ENCODE measurements around the gene RIC3.
A peak's percentile ranks its signal among the peaks of the same experiment; 100 is the strongest.

RIC3 gene

DNA sequence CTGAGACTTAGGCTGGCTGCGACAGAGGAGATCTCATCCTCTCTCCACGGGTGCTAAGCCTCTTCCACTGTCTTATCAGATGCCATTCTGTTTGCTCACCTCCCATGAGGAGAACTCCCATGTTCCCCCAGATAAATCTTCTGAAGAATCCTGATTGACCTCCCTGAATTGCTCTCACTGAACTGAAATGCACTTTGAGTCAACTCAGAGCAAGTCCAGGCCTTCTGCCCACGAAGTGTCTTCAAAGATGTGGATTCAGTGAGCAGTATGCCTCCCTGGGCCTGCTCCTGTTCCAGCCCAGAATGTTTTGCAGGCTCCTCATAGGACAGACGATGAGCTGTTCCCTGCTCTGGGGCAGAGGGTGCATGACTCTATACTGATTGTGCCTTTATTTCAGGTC lies 70.5 kb downstream of the RIC3 start:
- peak; percentile 48 for ATAC-seq
- TF ChIP-seq TCF4 (CRISPR knock-in tag; IDR thresholded peaks at IDR 0.05; ENCODE audit: borderline replicate concordance) = no peak
- no peak for TF ChIP-seq ZNF565 (CRISPR knock-in tag; conservative IDR thresholded peaks at IDR 0.05; ENCODE audit: low read depth)
- TF ChIP-seq, protein P1, sequence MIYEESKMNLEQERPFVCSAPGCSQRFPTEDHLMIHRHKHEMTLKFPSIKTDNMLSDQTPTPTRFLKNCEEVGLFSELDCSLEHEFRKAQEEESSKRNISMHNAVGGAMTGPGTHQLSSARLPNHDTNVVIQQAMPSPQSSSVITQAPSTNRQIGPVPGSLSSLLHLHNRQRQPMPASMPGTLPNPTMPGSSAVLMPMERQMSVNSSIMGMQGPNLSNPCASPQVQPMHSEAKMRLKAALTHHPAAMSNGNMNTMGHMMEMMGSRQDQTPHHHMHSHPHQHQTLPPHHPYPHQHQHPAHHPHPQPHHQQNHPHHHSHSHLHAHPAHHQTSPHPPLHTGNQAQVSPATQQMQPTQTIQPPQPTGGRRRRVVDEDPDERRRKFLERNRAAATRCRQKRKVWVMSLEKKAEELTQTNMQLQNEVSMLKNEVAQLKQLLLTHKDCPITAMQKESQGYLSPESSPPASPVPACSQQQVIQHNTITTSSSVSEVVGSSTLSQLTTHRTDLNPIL (CRISPR knock-in tag; IDR thresholded peaks at IDR 0.05; ENCODE audit: low read depth) = no peak
- no peak for TF ChIP-seq ZFP30 (CRISPR knock-in tag; IDR thresholded peaks at IDR 0.05)
- TF ChIP-seq SNAI2 (CRISPR knock-in tag; IDR thresholded peaks at IDR 0.05) = no peak
- TF ChIP-seq OSR1 (CRISPR knock-in tag; IDR thresholded peaks at IDR 0.05) = no peak
- no peak for TF ChIP-seq ZFP3 (CRISPR knock-in tag; IDR thresholded peaks at IDR 0.05)
- no peak for TF ChIP-seq RARB (CRISPR knock-in tag; IDR thresholded peaks at IDR 0.05)
- TF ChIP-seq, protein P2, sequence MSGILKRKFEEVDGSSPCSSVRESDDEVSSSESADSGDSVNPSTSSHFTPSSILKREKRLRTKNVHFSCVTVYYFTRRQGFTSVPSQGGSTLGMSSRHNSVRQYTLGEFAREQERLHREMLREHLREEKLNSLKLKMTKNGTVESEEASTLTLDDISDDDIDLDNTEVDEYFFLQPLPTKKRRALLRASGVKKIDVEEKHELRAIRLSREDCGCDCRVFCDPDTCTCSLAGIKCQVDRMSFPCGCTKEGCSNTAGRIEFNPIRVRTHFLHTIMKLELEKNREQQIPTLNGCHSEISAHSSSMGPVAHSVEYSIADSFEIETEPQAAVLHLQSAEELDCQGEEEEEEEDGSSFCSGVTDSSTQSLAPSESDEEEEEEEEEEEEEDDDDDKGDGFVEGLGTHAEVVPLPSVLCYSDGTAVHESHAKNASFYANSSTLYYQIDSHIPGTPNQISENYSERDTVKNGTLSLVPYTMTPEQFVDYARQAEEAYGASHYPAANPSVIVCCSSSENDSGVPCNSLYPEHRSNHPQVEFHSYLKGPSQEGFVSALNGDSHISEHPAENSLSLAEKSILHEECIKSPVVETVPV (CRISPR knock-in tag; IDR thresholded peaks at IDR 0.05) = no peak
- TF ChIP-seq ESRRG (CRISPR knock-in tag; IDR thresholded peaks at IDR 0.05) = no peak
- TF ChIP-seq CSDC2 (CRISPR knock-in tag; IDR thresholded peaks at IDR 0.05) = no peak
- TF ChIP-seq, protein P3, sequence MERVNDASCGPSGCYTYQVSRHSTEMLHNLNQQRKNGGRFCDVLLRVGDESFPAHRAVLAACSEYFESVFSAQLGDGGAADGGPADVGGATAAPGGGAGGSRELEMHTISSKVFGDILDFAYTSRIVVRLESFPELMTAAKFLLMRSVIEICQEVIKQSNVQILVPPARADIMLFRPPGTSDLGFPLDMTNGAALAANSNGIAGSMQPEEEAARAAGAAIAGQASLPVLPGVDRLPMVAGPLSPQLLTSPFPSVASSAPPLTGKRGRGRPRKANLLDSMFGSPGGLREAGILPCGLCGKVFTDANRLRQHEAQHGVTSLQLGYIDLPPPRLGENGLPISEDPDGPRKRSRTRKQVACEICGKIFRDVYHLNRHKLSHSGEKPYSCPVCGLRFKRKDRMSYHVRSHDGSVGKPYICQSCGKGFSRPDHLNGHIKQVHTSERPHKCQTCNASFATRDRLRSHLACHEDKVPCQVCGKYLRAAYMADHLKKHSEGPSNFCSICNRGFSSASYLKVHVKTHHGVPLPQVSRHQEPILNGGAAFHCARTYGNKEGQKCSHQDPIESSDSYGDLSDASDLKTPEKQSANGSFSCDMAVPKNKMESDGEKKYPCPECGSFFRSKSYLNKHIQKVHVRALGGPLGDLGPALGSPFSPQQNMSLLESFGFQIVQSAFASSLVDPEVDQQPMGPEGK (CRISPR knock-in tag; IDR thresholded peaks at IDR 0.05; ENCODE audit: borderline replicate concordance) = no peak
- no peak for TF ChIP-seq POU6F1 (CRISPR knock-in tag; IDR thresholded peaks at IDR 0.05; ENCODE audit: borderline replicate concordance, low read depth)
- TF ChIP-seq GLIS3 (CRISPR knock-in tag; IDR thresholded peaks at IDR 0.05) = no peak
- no peak for TF ChIP-seq ZNF70 (CRISPR knock-in tag; IDR thresholded peaks at IDR 0.05)
- TF ChIP-seq PPARA (CRISPR knock-in tag; IDR thresholded peaks at IDR 0.05; ENCODE audit: borderline replicate concordance) = no peak
- no peak for TF ChIP-seq ZC3H10 (CRISPR knock-in tag; IDR thresholded peaks at IDR 0.05)
- no peak for TF ChIP-seq TOX (CRISPR knock-in tag; IDR thresholded peaks at IDR 0.05; ENCODE audit: borderline replicate concordance)
- TF ChIP-seq ISL1 (CRISPR knock-in tag; IDR thresholded peaks at IDR 0.05) = no peak

DNA sequence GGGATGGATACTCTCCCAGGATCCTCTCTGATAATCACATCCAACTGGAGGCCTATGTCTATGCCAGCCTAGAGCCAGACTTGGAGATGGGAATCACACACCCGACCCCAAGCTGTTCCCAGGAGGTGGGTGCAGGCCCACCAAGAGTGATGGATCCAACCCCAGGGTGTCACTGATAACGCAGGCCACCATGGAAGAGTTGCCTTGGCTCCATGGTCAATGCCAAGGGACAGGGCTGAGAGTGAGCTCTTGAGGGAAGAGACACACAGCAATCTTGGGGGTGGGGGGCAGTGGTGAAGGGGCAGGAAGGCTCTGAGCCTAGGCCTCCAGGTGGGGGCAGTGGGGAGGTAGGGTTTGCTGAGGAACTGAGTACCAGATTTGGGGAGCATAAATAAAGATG lies 70.9 kb downstream of the RIC3 start:
- TF ChIP-seq, protein P2 (CRISPR knock-in tag; IDR thresholded peaks at IDR 0.05) = no peak
- TF ChIP-seq TCF4 (CRISPR knock-in tag; IDR thresholded peaks at IDR 0.05; ENCODE audit: borderline replicate concordance) (no peak), ZC3H10 (CRISPR knock-in tag; IDR thresholded peaks at IDR 0.05) (no peak), PPARA (CRISPR knock-in tag; IDR thresholded peaks at IDR 0.05; ENCODE audit: borderline replicate concordance) (no peak), OSR1 (CRISPR knock-in tag; IDR thresholded peaks at IDR 0.05) (no peak), ZFP3 (CRISPR knock-in tag; IDR thresholded peaks at IDR 0.05) (no peak), RARB (CRISPR knock-in tag; IDR thresholded peaks at IDR 0.05) (no peak), BACH2 (CRISPR knock-in tag; IDR thresholded peaks at IDR 0.05; ENCODE audit: borderline replicate concordance) (no peak), CSDC2 (CRISPR knock-in tag; IDR thresholded peaks at IDR 0.05) (no peak)
- no peak for ATAC-seq

- TF ChIP-seq ZFP30 (CRISPR knock-in tag; IDR thresholded peaks at IDR 0.05) = no peak
- no peak for TF ChIP-seq TCF4 (CRISPR knock-in tag; IDR thresholded peaks at IDR 0.05; ENCODE audit: borderline replicate concordance)
- TF ChIP-seq GLIS3 (CRISPR knock-in tag; IDR thresholded peaks at IDR 0.05) = no peak
- no peak for TF ChIP-seq TOX (CRISPR knock-in tag; IDR thresholded peaks at IDR 0.05; ENCODE audit: borderline replicate concordance)
- no peak for ATAC-seq
These were observed 71.4 kb downstream of the RIC3 start for GRCh38 chr11:8097468-8097867.

GRCh38 chr11:8097062-8097461 lies 71.8 kb downstream of the RIC3 start:
- ATAC-seq = no peak
- TF ChIP-seq CSDC2 (CRISPR knock-in tag; IDR thresholded peaks at IDR 0.05) = no peak
- TF ChIP-seq ZFP30 (CRISPR knock-in tag; IDR thresholded peaks at IDR 0.05) = no peak
